ENCODE data around the gene GAK. TPM values are rescaled to one million over a fixed set of nuclear protein-coding genes. Genes with fewer than 3 reads are reported as not detected.

The GAK gene
- total RNA-seq, 4 donors from 2014 or later = 230 to 882 (median 305) TPM

GRCh38 chr4:886244-886643 is 45.9 kb downstream of the GAK start:
- Histone ChIP-seq H3K36me3 (peaks cover 0 to 52% (median 9%) of the 10 kb centered on the region in 4 donors), H3K27ac (no peak overlapping the region), H3K4me1 (no peaks in the 10 kb centered on the region), H3K27me3 (no peaks in the 10 kb centered on the region), H3K4me3 (no peak overlapping the region), H3K9me3 (no peaks in the 10 kb centered on the region)
- DNase-seq = no peak
- WGBS, 2 donors (ENCODE audit: low coverage in 1 of 2) = 81 to 85% methylated on average over 5 to 9 of the region's 9 CpGs
- TF ChIP-seq POLR2AphosphoS5 (IDR thresholded peaks at IDR 0.05) (no peak), EP300 (IDR thresholded peaks at IDR 0.05; ENCODE audit: low read depth) (no peak), POLR2A (IDR thresholded peaks at IDR 0.05) (no peak)
- TF ChIP-seq, protein P1, sequence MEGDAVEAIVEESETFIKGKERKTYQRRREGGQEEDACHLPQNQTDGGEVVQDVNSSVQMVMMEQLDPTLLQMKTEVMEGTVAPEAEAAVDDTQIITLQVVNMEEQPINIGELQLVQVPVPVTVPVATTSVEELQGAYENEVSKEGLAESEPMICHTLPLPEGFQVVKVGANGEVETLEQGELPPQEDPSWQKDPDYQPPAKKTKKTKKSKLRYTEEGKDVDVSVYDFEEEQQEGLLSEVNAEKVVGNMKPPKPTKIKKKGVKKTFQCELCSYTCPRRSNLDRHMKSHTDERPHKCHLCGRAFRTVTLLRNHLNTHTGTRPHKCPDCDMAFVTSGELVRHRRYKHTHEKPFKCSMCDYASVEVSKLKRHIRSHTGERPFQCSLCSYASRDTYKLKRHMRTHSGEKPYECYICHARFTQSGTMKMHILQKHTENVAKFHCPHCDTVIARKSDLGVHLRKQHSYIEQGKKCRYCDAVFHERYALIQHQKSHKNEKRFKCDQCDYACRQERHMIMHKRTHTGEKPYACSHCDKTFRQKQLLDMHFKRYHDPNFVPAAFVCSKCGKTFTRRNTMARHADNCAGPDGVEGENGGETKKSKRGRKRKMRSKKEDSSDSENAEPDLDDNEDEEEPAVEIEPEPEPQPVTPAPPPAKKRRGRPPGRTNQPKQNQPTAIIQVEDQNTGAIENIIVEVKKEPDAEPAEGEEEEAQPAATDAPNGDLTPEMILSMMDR (IDR thresholded peaks at IDR 0.05) = no peak
- intact Hi-C loops (cut with DNase I; ENCODE audit: low total_unique reads) (no loop called here), in situ Hi-C loops (cut with MboI; ENCODE audit: low pct_ligation_motif_present in 1 of 4, low pct_unique_long_range_greater_than_20kb in 1 of 4, low sequenced_read_pairs in 3 of 4) (no loop called here)

- WGBS, 2 donors (ENCODE audit: low coverage in 1 of 2) = 94% methylated on average over 10 of the region's 10 CpGs; no CpG with 5 or more reads in 1 of the 2 donors
- peaks cover 0 to 56% (median 11%) of the 10 kb centered on the region in 4 donors for H3K36me3 ChIP-seq
- in situ Hi-C loops (cut with MboI; ENCODE audit: low pct_ligation_motif_present in 1 of 4, low pct_unique_long_range_greater_than_20kb in 1 of 4, low sequenced_read_pairs in 3 of 4) = no loop called here
Measured at GRCh38 chr4:885353-885752, 46.8 kb downstream of the GAK start.

DNA sequence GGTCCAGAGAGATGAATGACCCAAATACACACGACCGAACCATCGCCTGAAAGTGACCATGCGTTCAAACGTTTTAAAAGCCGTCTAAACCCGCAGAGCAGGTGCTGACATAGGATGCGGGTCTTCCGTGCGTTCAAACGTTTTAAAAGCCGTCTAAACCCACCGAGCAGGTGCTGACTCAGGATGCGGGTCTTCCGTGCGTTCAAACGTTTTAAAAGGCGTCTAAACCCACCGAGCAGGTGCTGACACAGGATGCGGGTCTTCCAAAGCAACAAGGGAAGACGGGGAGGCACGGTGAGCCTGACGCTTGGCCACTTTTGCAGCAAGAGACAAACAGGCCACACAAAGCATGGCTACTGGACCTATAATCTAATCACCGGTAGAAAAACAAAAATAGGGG is 47.2 kb downstream of the GAK start:
- H3K9me3 ChIP-seq = no peaks in the 10 kb centered on the region
- in situ Hi-C loops (cut with MboI; ENCODE audit: low pct_ligation_motif_present in 1 of 4, low pct_unique_long_range_greater_than_20kb in 1 of 4, low sequenced_read_pairs in 3 of 4) (no loop called here), intact Hi-C loops (cut with DNase I; ENCODE audit: low total_unique reads) (no loop called here)
- no peaks in the 10 kb centered on the region for H3K27me3 ChIP-seq
- H3K4me1 ChIP-seq = no peaks in the 10 kb centered on the region
- WGBS, 2 donors (ENCODE audit: low coverage in 1 of 2) = 90 to 93% methylated on average over 15 to 24 of the region's 24 CpGs
- no peak overlapping the region for H3K4me3 ChIP-seq
- H3K36me3 ChIP-seq = peaks cover 0 to 51% (median 11%) of the 10 kb centered on the region in 4 donors
- TF ChIP-seq EP300 (IDR thresholded peaks at IDR 0.05; ENCODE audit: low read depth) = no peak
- TF ChIP-seq POLR2A (IDR thresholded peaks at IDR 0.05) = no peak
- TF ChIP-seq POLR2AphosphoS5 (IDR thresholded peaks at IDR 0.05) = no peak
- TF ChIP-seq, protein P1 (IDR thresholded peaks at IDR 0.05) = no peak
- DNase-seq = no peak
- H3K27ac ChIP-seq = no peak overlapping the region

More at GRCh38 chr4:885353-885752, 46.8 kb downstream of the GAK start:
- Histone ChIP-seq H3K27ac (no peak overlapping the region), H3K27me3 (no peaks in the 10 kb centered on the region), H3K4me1 (no peaks in the 10 kb centered on the region), H3K9me3 (no peaks in the 10 kb centered on the region), H3K4me3 (no peak overlapping the region)
- TF ChIP-seq POLR2AphosphoS5 (IDR thresholded peaks at IDR 0.05) = no peak
- intact Hi-C loops (cut with DNase I; ENCODE audit: low total_unique reads) = no loop called here
- DNase-seq = no peak

- Histone ChIP-seq H3K27ac (no peak overlapping the region), H3K9me3 (no peaks in the 10 kb centered on the region), H3K4me1 (no peaks in the 10 kb centered on the region), H3K4me3 (no peak overlapping the region), H3K27me3 (no peaks in the 10 kb centered on the region), H3K36me3 (peaks cover 0 to 47% (median 11%) of the 10 kb centered on the region in 4 donors)
- 87 to 89% methylated on average over 3 to 15 of the region's 15 CpGs for WGBS, 2 donors (ENCODE audit: low coverage in 1 of 2)
- in situ Hi-C loops (cut with MboI; ENCODE audit: low pct_ligation_motif_present in 1 of 4, low pct_unique_long_range_greater_than_20kb in 1 of 4, low sequenced_read_pairs in 3 of 4) (no loop called here), intact Hi-C loops (cut with DNase I; ENCODE audit: low total_unique reads) (no loop called here)
- DNase-seq = no peak
- TF ChIP-seq, protein P1 (IDR thresholded peaks at IDR 0.05) = no peak
Measured at GRCh38 chr4:884259-884658, 47.9 kb downstream of the GAK start.

- intact Hi-C loops (cut with DNase I; ENCODE audit: low total_unique reads) (no loop called here), in situ Hi-C loops (cut with MboI; ENCODE audit: low pct_ligation_motif_present in 1 of 4, low pct_unique_long_range_greater_than_20kb in 1 of 4, low sequenced_read_pairs in 3 of 4) (no loop called here)
- 97% methylated on average over 23 of the region's 26 CpGs; no CpG with 5 or more reads in 1 of the 2 donors for WGBS, 2 donors (ENCODE audit: low coverage in 1 of 2)
- Histone ChIP-seq H3K9me3 (no peaks in the 10 kb centered on the region), H3K4me1 (no peaks in the 10 kb centered on the region), H3K27ac (no peak overlapping the region), H3K27me3 (no peaks in the 10 kb centered on the region), H3K36me3 (peaks cover 0 to 47% (median 11%) of the 10 kb centered on the region in 4 donors), H3K4me3 (no peak overlapping the region)
- TF ChIP-seq EP300 (IDR thresholded peaks at IDR 0.05; ENCODE audit: low read depth) (no peak), POLR2AphosphoS5 (IDR thresholded peaks at IDR 0.05) (no peak), POLR2A (IDR thresholded peaks at IDR 0.05) (no peak)
- TF ChIP-seq, protein P1 (IDR thresholded peaks at IDR 0.05) = no peak
- no peak for DNase-seq
Measured at GRCh38 chr4:883377-884095, 48.6 kb downstream of the GAK start.

Measured in transverse colon (tissue), 4 donors.